Common myeloid progenitor, CD34-positive (primary cell): Measurements from ENCODE around the gene ATXN7.

ENCODE experiments used
- CTCF ChIA-PET: fragments of 350-600 bp; sonication (Branson Sonifier 250); formaldehyde crosslinking; loops from one replicate; lab custom pipeline; 2021; ENCODE audit warnings: antibody characterized with exemption; lab: Charles Lee
- POLR2A ChIA-PET: fragments of 350-600 bp; sonication (Branson Sonifier 250); formaldehyde crosslinking; loops from one replicate; lab custom pipeline; 2021; ENCODE audit warnings: antibody characterized with exemption; lab: Charles Lee
- DNase-seq, 3 donors: peaks; one replicate each; pipeline versions ENCODE4 v3.0.0 to v3.0.0-alpha.2; 2013
- H3K27ac ChIP-seq, 2 experiments: 1 replicate in 1 of 2; 2 replicates in 1 of 2; pipeline ENCODE4 v1.7.0; 2013; ENCODE audit warnings: inconsistent platforms in 2 of 2, low read length in 2 of 2, mild to moderate bottlenecking in 2 of 2, low read depth in 1 of 2, moderate library complexity in 1 of 2; ENCODE audit not compliant: severe bottlenecking in 2 of 2, insufficient read depth in 1 of 2, poor library complexity in 1 of 2
- H3K27me3 ChIP-seq, 5 experiments: replicated peaks in 2 of 5; 1 replicate in 3 of 5; 2 replicates in 2 of 5; pipeline versions ENCODE4 v1.6.1 to v1.7.0; 2013; ENCODE audit warnings: low read length in 4 of 5, mild to moderate bottlenecking in 2 of 5, moderate library complexity in 2 of 5, inconsistent platforms in 1 of 5; ENCODE audit not compliant: insufficient read depth in 5 of 5, control insufficient read depth in 4 of 5
- H3K36me3 ChIP-seq, 4 experiments: 1 replicate in 2 of 4; 2 replicates in 2 of 4; pipeline versions ENCODE4 v1.6.1 to v1.7.0; 2013; ENCODE audit warnings: low read length in 3 of 4, control low read depth in 1 of 4, mild to moderate bottlenecking in 1 of 4; ENCODE audit not compliant: control insufficient read depth in 4 of 4, insufficient read depth in 4 of 4
- H3K4me1 ChIP-seq, 4 experiments: 1 replicate in 3 of 4; 2 replicates in 1 of 4; pipeline versions ENCODE4 v1.6.1 to v1.7.1; 2013; ENCODE audit warnings: low read length in 3 of 4, mild to moderate bottlenecking in 3 of 4, control low read depth in 1 of 4, inconsistent platforms in 1 of 4, moderate library complexity in 1 of 4; ENCODE audit not compliant: control insufficient read depth in 4 of 4, insufficient read depth in 4 of 4; ENCODE audit errors: control extremely low read depth in 1 of 4
- H3K4me3 ChIP-seq, 7 experiments: 1 replicate in 4 of 7; 2 replicates in 3 of 7; pipeline versions ENCODE4 v1.5.1 to v1.7.0; 2013; ENCODE audit warnings: mild to moderate bottlenecking in 7 of 7, low read length in 6 of 7, moderate library complexity in 6 of 7, inconsistent platforms in 2 of 7, low read depth in 2 of 7, control low read depth in 1 of 7; ENCODE audit not compliant: insufficient read depth in 4 of 7, control insufficient read depth in 1 of 7; ENCODE audit errors: extremely low read depth in 1 of 7
- H3K9me3 ChIP-seq, 5 experiments: 1 replicate in 4 of 5; 2 replicates in 1 of 5; pipeline versions ENCODE4 v1.6.1 to v1.7.1; 2013; ENCODE audit warnings: low read length in 4 of 5, mild to moderate bottlenecking in 2 of 5, inconsistent platforms in 1 of 5, low read depth in 1 of 5, moderate library complexity in 1 of 5; ENCODE audit not compliant: control insufficient read depth in 4 of 5, insufficient read depth in 2 of 5; ENCODE audit errors: control extremely low read depth in 1 of 5
- WGBS: methylation state at CpG from one replicate; pipeline ENCODE4 v1.1.5; 2013; ENCODE audit not compliant: insufficient coverage; 5-methylcytosine and 5-hydroxymethylcytosine counted together

ATXN7 gene

GRCh38 chr3:63973406-63973805 is 109.7 kb downstream of the ATXN7 start:
- Histone ChIP-seq H3K9me3 (no peaks in the 10 kb centered on the region), H3K4me1 (peaks cover 30 to 63% (median 49%) of the 10 kb centered on the region in 4 experiments), H3K36me3 (peaks cover 0 to 23% (median 12%) of the 10 kb centered on the region in 4 experiments), H3K4me3 (no peak overlapping the region), H3K27ac (no peak overlapping the region), H3K27me3 (no peaks in the 10 kb centered on the region)
- ChIA-PET CTCF (interaction anchor here (1.1 to 17.2 kb wide), 6 partner anchors 9 to 50 kb away, joined by 4 to 257 read pairs (median 10); partner anchors contain the start of gene PSMD6), POLR2A (no interaction called here)
- 99% methylated on average over 8 of the region's 8 CpGs for WGBS
- no peak for DNase-seq

GRCh38 chr3:63974451-63974850 is 110.8 kb downstream of the ATXN7 start:
- H3K4me1 ChIP-seq: peaks cover 28 to 63% (median 48%) of the 10 kb centered on the region in 4 experiments
- no peak overlapping the region for H3K27ac ChIP-seq
- CTCF ChIA-PET: interaction anchor here (2.9 to 17.2 kb wide), 3 partner anchors 8 to 16 kb away, joined by 16 to 257 read pairs (median 177); no protein-coding TSS in a partner anchor
- no peaks in the 10 kb centered on the region for H3K27me3 ChIP-seq
- H3K36me3 ChIP-seq: peaks cover 0 to 23% (median 12%) of the 10 kb centered on the region in 4 experiments
- WGBS: no CpG with 5 or more reads among the region's 1 CpG
- POLR2A ChIA-PET: no interaction called here
- no peak overlapping the region for H3K4me3 ChIP-seq
- no peak for DNase-seq
- H3K9me3 ChIP-seq: no peaks in the 10 kb centered on the region

- CTCF ChIA-PET: interaction anchor here (0.6 to 17.2 kb wide), 5 partner anchors 12 to 54 kb away, joined by 3 to 257 read pairs (median 5); partner anchors contain the start of gene PSMD6
- 64% methylated on average over 2 of the region's 3 CpGs for WGBS
- Histone ChIP-seq H3K4me1 (peaks cover 17 to 56% (median 37%) of the 10 kb centered on the region in 4 experiments), H3K27me3 (no peaks in the 10 kb centered on the region), H3K4me3 (no peak overlapping the region), H3K27ac (no peak overlapping the region), H3K36me3 (peaks cover 0 to 35% (median 20%) of the 10 kb centered on the region in 4 experiments), H3K9me3 (no peaks in the 10 kb centered on the region)
- POLR2A ChIA-PET: no interaction called here
- DNase-seq: no peak
These were observed 112.1 kb downstream of the ATXN7 start for GRCh38 chr3:63975723-63976122.

- no peaks in the 10 kb centered on the region for H3K27me3 ChIP-seq
- WGBS: 90% methylated on average over 2 of the region's 4 CpGs
- ChIA-PET CTCF (interaction anchor here (0.6 to 17.2 kb wide), 5 partner anchors 13 to 47 kb away, joined by 4 to 257 read pairs (median 5); partner anchors contain the start of gene PSMD6), POLR2A (no interaction called here)
- H3K4me3 ChIP-seq: no peak overlapping the region
- H3K36me3 ChIP-seq: peaks cover 3 to 37% (median 25%) of the 10 kb centered on the region in 4 experiments
- no peak overlapping the region for H3K27ac ChIP-seq
- peak in 1 of 3 donors; percentile 18 for DNase-seq
- H3K9me3 ChIP-seq: no peaks in the 10 kb centered on the region
- peaks cover 12 to 50% (median 32%) of the 10 kb centered on the region in 4 experiments for H3K4me1 ChIP-seq
These were observed 112.6 kb downstream of the ATXN7 start for GRCh38 chr3:63976161-63976871.

GRCh38 chr3:63976872-63977200 is 113.2 kb downstream of the ATXN7 start:
- H3K27ac ChIP-seq: no peak overlapping the region
- H3K4me3 ChIP-seq: no peak overlapping the region
- H3K9me3 ChIP-seq: no peaks in the 10 kb centered on the region
- no peaks in the 10 kb centered on the region for H3K27me3 ChIP-seq
- peaks cover 10 to 49% (median 33%) of the 10 kb centered on the region in 4 experiments for H3K4me1 ChIP-seq
- DNase-seq: no peak
- POLR2A ChIA-PET: interaction anchor here (1.7 kb wide), 1 partner anchor 8 kb away, joined by 6 read pairs; no protein-coding TSS in a partner anchor
- 93% methylated on average over 2 of the region's 2 CpGs for WGBS
- CTCF ChIA-PET: interaction anchor here (0.7 to 17.2 kb wide), 5 partner anchors 13 to 39 kb away, joined by 3 to 257 read pairs (median 5); no protein-coding TSS in a partner anchor
- peaks cover 4 to 43% (median 27%) of the 10 kb centered on the region in 4 experiments for H3K36me3 ChIP-seq

- ChIA-PET CTCF (interaction anchor here (1.1 to 17.2 kb wide), 7 partner anchors 13 to 140 kb away, joined by 3 to 257 read pairs (median 4); no protein-coding TSS in a partner anchor), POLR2A (interaction anchor here (0.5 to 1.7 kb wide), 2 partner anchors 9 to 496 kb away, joined by 3 to 6 read pairs; no protein-coding TSS in a partner anchor)
- no peaks in the 10 kb centered on the region for H3K27me3 ChIP-seq
- no peak overlapping the region for H3K4me3 ChIP-seq
- WGBS: 93% methylated on average over 4 of the region's 4 CpGs
- H3K36me3 ChIP-seq: peaks cover 10 to 49% (median 31%) of the 10 kb centered on the region in 4 experiments
- no peaks in the 10 kb centered on the region for H3K9me3 ChIP-seq
- DNase-seq: no peak
- peaks cover 10 to 49% (median 34%) of the 10 kb centered on the region in 4 experiments for H3K4me1 ChIP-seq
- no peak overlapping the region for H3K27ac ChIP-seq
These were observed 114.2 kb downstream of the ATXN7 start for GRCh38 chr3:63977893-63978292.
